ENCODE data around the gene SASH1.

Gene SASH1

GRCh38 chr6:148495029-148495428, 152.4 kb downstream of the SASH1 start:
- no peak for DNase-seq (ENCODE audit: low spot score)

- no peak for DNase-seq (ENCODE audit: low spot score)
Observed at GRCh38 chr6:148497257-148497656, 154.6 kb downstream of the SASH1 start.

- no peak for DNase-seq (ENCODE audit: low spot score)
Observed at GRCh38 chr6:148497717-148498116, 155.1 kb downstream of the SASH1 start.

- no peak for DNase-seq (ENCODE audit: low spot score)
Observed at GRCh38 chr6:148500402-148500801, 157.8 kb downstream of the SASH1 start.

- no peak for DNase-seq (ENCODE audit: low spot score)
Observed at GRCh38 chr6:148501178-148501590, 158.5 kb downstream of the SASH1 start.

- no peak for DNase-seq (ENCODE audit: low spot score)
Observed at GRCh38 chr6:148502083-148502772, 159.6 kb downstream of the SASH1 start.

- DNase-seq (ENCODE audit: low spot score), result no peak
Observed at GRCh38 chr6:148502773-148503135, 160.1 kb downstream of the SASH1 start.

- no peak for DNase-seq (ENCODE audit: low spot score)
Observed at GRCh38 chr6:148503703-148504102, 161.1 kb downstream of the SASH1 start.

- no peak for DNase-seq (ENCODE audit: low spot score)
Observed at GRCh38 chr6:148507774-148508173, 165.1 kb downstream of the SASH1 start.

- no peak for DNase-seq (ENCODE audit: low spot score)
Observed at GRCh38 chr6:148508401-148509041, 165.9 kb downstream of the SASH1 start.

- no peak for DNase-seq (ENCODE audit: low spot score)
Observed at GRCh38 chr6:148509119-148509799, 166.6 kb downstream of the SASH1 start.

- no peak for DNase-seq (ENCODE audit: low spot score)
Observed at GRCh38 chr6:148509800-148510581, 167.4 kb downstream of the SASH1 start.

GRCh38 chr6:148513145-148514071, 170.8 kb downstream of the SASH1 start:
- no peak for DNase-seq (ENCODE audit: low spot score)

- no peak for DNase-seq (ENCODE audit: low spot score)
Observed at GRCh38 chr6:148514091-148514845, 171.6 kb downstream of the SASH1 start.

- DNase-seq (ENCODE audit: low spot score), result no peak
Observed at GRCh38 chr6:148516217-148516616, 173.6 kb downstream of the SASH1 start.

- no peak for DNase-seq (ENCODE audit: low spot score)
Observed at GRCh38 chr6:148516617-148517016, 174.0 kb downstream of the SASH1 start.

GRCh38 chr6:148517470-148517869, 174.8 kb downstream of the SASH1 start:
- DNase-seq (ENCODE audit: low spot score), result no peak

GRCh38 chr6:148518511-148519156, 176.0 kb downstream of the SASH1 start:
- no peak for DNase-seq (ENCODE audit: low spot score)

- no peak for DNase-seq (ENCODE audit: low spot score)
Observed at GRCh38 chr6:148520109-148520841, 177.6 kb downstream of the SASH1 start.

Data from hematopoietic multipotent progenitor cell treated with erythropoietin and hydrocortisone succinate and interleukin-3 and kit ligand, for 17 days (in vitro differentiated cells).